ENCODE results near the gene SLCO1B1. TPM values are rescaled to one million over a fixed set of nuclear protein-coding genes. Genes with fewer than 3 reads are reported as not detected.

SLCO1B1 gene
- total RNA-seq, 1 donor from 2014 or later, result not detected

DNA sequence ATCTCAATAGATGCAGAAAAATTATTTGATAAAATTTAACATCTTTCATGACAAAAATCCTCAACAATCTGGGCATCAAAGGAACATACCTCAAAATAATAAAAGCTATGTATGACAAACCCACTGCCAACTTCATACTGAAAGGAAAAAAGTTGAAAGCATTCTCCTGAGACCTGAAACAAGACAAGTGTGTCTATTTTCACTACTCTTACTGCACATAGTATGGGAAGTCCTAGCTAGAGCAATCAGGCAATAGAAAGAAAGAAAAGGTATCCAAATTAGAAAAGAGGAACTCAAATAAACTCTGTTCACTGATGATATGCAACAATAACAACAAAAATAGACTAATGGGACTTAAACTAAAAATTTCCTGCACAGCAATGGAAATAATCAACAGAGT lies 90.1 kb downstream of the SLCO1B1 start:
- no peak for DNase-seq

DNA sequence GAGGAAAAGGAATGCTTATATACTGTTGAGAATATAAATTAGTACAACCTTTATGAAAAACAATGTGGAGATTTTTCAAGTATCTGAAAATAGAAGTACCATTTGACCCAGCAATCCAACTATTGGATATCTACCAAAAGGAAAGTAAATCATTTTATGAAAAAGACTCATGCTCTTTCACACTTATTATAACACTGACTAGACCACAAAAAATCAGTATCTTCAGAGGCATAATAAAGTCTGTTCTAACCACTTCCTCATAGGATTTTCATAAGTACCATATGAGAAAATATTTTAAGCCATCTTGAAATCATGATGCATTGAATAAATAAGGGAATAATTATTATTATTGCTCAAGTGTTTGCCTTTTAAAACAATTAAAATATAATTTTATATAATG lies 90.8 kb downstream of the SLCO1B1 start:
- DNase-seq, result no peak

DNA sequence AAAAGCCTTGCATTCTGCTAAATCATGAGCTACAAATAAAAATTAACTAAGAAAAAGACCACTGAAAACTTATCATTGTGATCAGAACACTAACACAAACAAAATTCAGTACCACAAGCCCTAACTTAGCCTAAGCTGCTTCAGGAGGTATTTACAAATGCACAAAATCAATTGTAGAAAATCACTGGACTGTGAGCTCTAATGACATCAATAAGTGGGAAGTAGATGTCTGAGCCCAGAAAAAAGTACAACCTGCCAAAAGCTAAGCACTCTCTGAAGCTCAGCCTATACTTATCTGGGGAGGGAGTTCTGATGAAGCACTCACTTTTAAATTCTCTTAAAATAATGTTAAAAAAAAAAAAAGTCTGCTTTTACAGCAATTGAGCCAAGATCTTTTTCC lies 92.9 kb downstream of the SLCO1B1 start:
- no peak for DNase-seq

DNA sequence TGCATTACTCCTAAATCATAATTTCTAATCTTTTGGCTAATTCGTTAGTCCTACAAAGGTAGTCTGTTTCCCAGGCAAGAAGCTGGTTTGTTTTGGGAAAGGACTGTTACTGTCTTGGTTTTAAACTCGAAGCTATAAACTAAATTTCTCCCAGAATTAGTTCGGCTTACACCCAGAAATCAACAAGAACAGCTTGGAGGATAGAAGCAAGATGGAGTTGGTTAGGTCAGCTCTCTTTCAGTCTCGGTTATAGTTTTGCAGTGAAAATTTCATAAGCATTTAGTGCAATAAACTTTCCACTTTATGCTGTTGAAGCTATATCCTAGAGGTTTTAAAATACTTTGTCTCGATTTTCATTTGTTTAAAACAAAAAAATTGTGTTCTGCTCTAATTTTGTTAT lies 103.4 kb downstream of the SLCO1B1 start:
- DNase-seq, result no peak

DNA sequence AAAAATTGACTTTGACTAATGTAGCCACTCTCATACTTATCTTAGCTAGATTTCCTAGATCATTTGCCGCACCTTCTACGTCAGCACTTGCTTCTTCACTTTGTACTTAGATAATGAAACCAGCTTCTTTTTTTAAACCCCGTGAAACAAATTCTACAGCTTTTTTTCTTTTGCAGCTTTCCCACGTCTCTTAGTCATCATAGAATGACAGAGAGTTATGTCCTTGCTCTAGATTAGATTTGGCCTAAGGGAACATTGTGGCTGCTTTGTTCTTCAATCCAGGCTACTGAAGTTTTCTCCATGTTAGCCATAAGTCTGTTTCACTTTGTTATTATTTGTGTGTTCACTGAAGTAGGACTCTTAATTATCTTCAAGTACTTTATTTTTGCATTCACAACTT lies 108.9 kb downstream of the SLCO1B1 start:
- DNase-seq, result no peak

DNA sequence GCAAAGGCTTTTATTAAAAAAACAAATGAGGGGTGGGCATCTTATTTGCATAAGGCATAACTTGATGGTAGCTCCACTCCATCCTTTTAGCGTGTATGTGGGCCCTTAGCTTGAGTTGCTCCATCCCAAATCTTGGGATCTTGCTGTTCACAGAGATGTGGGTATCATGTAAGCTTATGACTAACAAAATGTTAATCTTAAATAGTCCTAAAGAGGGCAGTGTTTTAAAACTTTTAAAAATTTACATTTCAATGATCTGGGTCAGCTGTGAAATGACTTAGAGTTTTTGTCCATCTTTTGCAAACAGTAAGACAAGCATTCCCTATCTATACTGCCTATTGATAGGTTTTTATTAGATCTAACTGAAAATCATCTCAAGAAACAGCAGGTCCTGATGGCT lies 117.7 kb downstream of the SLCO1B1 start:
- no peak for DNase-seq

DNA sequence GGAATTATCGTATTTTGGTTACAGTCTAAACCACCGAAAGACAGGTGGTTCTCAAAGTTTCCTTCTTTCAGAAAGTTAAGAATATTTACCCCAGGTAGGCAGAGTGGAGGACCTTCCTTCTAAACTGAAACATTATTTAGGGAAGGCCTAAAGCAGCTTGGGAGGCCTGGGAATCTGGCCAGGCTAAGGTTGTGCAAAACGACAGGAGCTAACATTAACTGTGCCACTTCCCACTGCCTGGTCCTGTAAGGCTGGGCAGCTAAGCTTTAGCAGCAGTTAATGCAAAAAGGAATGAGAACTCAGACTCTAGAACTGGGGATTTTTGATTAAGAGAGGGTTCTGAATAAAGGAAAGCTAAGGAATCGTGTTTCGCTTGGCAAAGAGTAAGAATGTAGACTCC lies 121.1 kb downstream of the SLCO1B1 start:
- DNase-seq, result no peak

DNA sequence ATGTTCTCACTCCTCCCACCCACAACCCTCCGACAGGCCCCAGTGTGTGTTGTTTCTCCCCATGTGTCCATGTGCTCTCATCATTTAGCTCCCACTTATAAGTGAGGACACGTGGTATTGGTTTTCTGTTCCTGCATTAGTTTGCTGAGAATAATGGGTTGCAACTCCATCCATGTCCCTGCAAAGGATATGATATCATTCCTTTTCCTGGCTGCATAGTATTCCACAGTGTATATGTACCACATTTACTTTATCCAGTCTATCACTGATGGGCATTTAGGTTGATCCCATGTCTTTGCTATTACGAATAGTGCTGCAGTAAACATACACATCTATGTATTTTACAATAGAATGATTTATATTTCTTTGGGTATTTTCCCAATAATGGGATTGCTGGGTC lies 126.2 kb downstream of the SLCO1B1 start:
- no peak for DNase-seq

DNA sequence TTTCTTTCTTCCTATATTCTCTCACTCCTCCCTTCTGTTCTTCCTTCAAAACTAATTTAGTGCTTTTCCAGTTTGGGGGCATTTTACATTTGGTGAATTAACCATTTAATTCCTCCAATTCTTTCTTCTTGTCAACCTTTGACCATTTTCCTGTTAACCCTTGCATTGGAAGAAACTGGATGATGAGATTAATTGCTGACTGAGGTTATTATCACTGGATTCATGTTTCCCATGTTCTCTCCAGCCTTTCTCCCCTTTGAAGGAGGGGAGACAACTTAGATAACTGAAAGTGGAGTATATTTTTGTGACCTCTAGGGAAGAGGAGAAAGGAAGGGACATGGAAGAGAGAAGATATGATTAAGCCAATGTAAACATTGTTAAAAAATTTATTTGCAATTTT lies 133.2 kb downstream of the SLCO1B1 start:
- no peak for DNase-seq

DNA sequence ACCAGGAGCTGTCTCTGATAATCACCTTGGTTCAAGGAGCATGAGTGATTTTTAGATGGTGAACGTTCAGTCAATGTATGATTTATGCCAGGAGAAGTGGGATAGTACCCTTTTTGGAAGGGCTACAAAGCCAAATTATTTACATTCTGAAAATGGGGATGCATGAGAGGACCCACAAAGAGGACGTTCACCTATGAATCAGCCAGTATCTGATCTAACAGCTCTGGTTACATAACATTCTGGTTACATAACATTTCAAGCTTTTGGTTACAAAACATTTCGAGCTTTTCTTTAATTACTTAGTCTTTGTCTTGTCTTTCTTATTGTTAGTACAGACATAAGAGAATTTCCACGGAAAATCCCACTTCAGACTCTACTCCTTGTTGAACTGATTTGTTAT lies 134.9 kb downstream of the SLCO1B1 start:
- no peak for DNase-seq

DNA sequence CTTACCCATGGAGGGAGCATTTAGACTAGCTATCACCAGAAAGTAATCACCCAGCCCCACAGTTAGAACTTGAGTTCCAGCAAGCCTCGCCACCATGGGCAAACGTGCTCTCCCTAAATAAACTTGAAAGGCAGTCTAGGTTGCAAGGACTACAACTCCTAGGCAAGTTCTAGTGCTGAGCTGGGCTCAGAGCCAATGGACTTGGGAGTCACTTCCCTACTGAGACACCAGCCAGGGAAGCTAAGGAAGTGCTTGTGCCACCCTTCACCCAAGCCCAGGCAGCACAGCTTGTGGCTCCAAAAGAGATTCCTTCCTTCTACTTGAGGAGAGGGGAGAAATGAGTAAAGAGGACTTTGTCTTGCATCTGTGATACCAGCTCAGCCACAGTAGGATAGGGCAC lies 145.8 kb downstream of the SLCO1B1 start:
- DNase-seq, result no peak

Other genes starting within 250 kb of the SLCO1B1 start
- gene SLCO1A2, start 203.7 kb downstream of the SLCO1B1 start, total RNA-seq, result not detected
- gene IAPP, start 241.7 kb downstream of the SLCO1B1 start, total RNA-seq, result not detected

Measured in skin of body (tissue), 2 donors.